WTC11 (cell line): ENCODE data around the gene TBC1D4.

Experiments used
- AFF4 ChIP-seq: sonication (generic); formaldehyde crosslinking; IDR thresholded peaks from 2 replicates; pipeline ENCODE4 v1.8.1; 2023; ENCODE audit warnings: mild to moderate bottlenecking, missing genetic modification reagents, borderline replicate concordance
- ATF3 ChIP-seq: sonication (generic); formaldehyde crosslinking; conservative IDR thresholded peaks from 2 replicates; pipeline ENCODE4 v1.8.1; 2022; ENCODE audit warnings: mild to moderate bottlenecking, missing genetic modification reagents
- CREB1 ChIP-seq: sonication (generic); formaldehyde crosslinking; IDR thresholded peaks from 2 replicates; pipeline ENCODE4 v1.8.0; 2023; ENCODE audit warnings: mild to moderate bottlenecking, missing genetic modification reagents
- CTCF ChIP-seq: fragments of 200-600 bp; IDR thresholded peaks from 2 replicates; pipeline ENCODE4 v1.8.0; 2022; ENCODE audit warnings: antibody characterized with exemption
- PRRX2 ChIP-seq: fragments of 250-450 bp; sonication (Bioruptor Pico); IDR thresholded peaks from 2 replicates; pipeline ENCODE4 v1.8.0; 2021; ENCODE audit warnings: mild to moderate bottlenecking
- USF1 ChIP-seq: sonication (generic); formaldehyde crosslinking; IDR thresholded peaks from 2 replicates; pipeline ENCODE4 v1.8.0; 2022; ENCODE audit warnings: mild to moderate bottlenecking, missing genetic modification reagents
- USF2 ChIP-seq: sonication (generic); formaldehyde crosslinking; IDR thresholded peaks from 2 replicates; pipeline ENCODE4 v1.8.1; 2023; ENCODE audit warnings: mild to moderate bottlenecking, missing genetic modification reagents, moderate library complexity
- ZBTB21 ChIP-seq: sonication (generic); formaldehyde crosslinking; IDR thresholded peaks from 2 replicates; pipeline ENCODE4 v1.8.1; 2023; ENCODE audit warnings: mild to moderate bottlenecking, missing genetic modification reagents, borderline replicate concordance
- ZNF317 ChIP-seq: sonication (generic); formaldehyde crosslinking; IDR thresholded peaks from 2 replicates; pipeline ENCODE4 v1.8.1; 2023; ENCODE audit warnings: low read depth, mild to moderate bottlenecking, moderate library complexity, missing genetic modification reagents, borderline replicate concordance
- ZNF512 ChIP-seq: sonication (generic); formaldehyde crosslinking; IDR thresholded peaks from 2 replicates; pipeline ENCODE4 v1.8.1; 2022; ENCODE audit warnings: missing genetic modification reagents, borderline replicate concordance

GRCh38 chr13:75271846-75272245 lies 210.1 kb downstream of the TBC1D4 start:
- TF ChIP-seq CTCF (no peak), CREB1 (CRISPR knock-in tag) (no peak), AFF4 (CRISPR knock-in tag) (no peak), ZNF512 (CRISPR knock-in tag) (no peak), ZBTB21 (CRISPR knock-in tag) (no peak), ZNF317 (CRISPR knock-in tag) (no peak), USF1 (CRISPR knock-in tag) (no peak), USF2 (CRISPR knock-in tag) (no peak), PRRX2 (CRISPR knock-in tag) (no peak), ATF3 (CRISPR knock-in tag) (no peak)
